Measurements from ENCODE around the gene TBC1D3B.
"Not testable (repeated sequence)": the region's sequence is repeated elsewhere in the genome, so short reads cannot be mapped to it uniquely, and the experiment has no call there.

TBC1D3B gene

GRCh38 chr17:36128411-36128978 lies 47.9 kb downstream of the TBC1D3B start:
- DNase-seq (ENCODE audit: low spot score): no peak

DNA sequence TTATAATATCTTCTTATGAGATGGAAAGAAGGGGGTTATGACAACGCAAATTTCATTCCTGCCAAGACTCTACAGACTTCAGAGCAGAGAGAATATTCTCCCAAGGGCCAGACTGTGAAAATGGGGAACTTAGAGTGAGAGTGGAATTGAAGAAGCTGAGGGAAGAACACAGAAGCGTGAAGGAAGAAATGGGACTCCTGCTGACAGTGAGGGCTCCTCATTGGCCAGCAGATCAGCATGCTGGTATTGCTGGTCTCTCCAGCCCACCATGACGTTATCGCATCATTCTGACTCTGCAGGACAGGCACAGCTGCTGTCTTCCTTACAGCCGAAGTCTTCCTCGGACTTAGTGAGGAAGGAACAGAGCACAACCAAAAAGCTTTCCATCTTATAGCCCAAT lies 48.5 kb downstream of the TBC1D3B start:
- DNase-seq (ENCODE audit: low spot score): no peak

GRCh38 chr17:36127199-36127893 lies 49.1 kb downstream of the TBC1D3B start:
- no peak for DNase-seq (ENCODE audit: low spot score)

- DNase-seq (ENCODE audit: low spot score): no peak
Observed at GRCh38 chr17:36124879-36125824, 51.3 kb downstream of the TBC1D3B start.

- no peak for DNase-seq (ENCODE audit: low spot score)
Observed at GRCh38 chr17:36123431-36123830, 53.0 kb downstream of the TBC1D3B start.

- DNase-seq (ENCODE audit: low spot score): not testable (repeated sequence)
Observed at GRCh38 chr17:36121099-36121498, 55.3 kb downstream of the TBC1D3B start.

DNA sequence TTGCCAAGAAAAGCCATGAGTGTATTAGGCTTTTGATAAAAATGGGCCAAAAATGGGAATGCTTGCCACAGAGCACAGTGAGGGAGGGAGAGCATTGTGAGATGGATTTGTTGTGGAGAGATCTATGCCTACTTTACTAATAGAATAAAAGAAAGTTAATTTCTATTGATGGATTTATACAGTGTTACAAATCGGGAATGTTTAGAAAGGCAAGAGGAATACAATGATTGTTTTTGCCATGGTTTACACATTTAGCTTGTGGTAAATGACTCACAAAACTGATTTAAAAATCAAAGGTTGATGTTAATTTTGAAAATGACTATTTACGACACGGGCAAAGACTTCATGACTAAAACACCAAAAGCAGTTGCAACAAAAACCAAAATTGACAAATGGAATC lies 56.2 kb downstream of the TBC1D3B start:
- DNase-seq (ENCODE audit: low spot score): no peak

- DNase-seq (ENCODE audit: low spot score): no peak
Observed at GRCh38 chr17:36118477-36119353, 57.7 kb downstream of the TBC1D3B start.

GRCh38 chr17:36117505-36118382 lies 58.7 kb downstream of the TBC1D3B start:
- DNase-seq (ENCODE audit: low spot score): no peak

Measured in LoVo (cell line).